Keratinocyte (primary cell): Measurements from ENCODE around the gene DNAJC5G.

Experiments used
- CTCF ChIP-seq, 3 experiments: IDR thresholded peaks in 1 of 3; conservative IDR thresholded peaks in 1 of 3; optimal IDR thresholded peaks in 1 of 3; 2 replicates in 2 of 3; 3 replicates in 1 of 3; pipeline versions ENCODE3 to v1.5.1; 2011; ENCODE audit warnings: low read length in 3 of 3, mild to moderate bottlenecking in 3 of 3, moderate library complexity in 2 of 3, control low read depth in 1 of 3, inconsistent platforms in 1 of 3; ENCODE audit not compliant: insufficient read depth in 2 of 3; ENCODE audit errors: extremely low read depth in 1 of 3
- EZH2 ChIP-seq: IDR thresholded peaks from one replicate; pipeline ENCODE4 v1.6.1; 2012; ENCODE audit warnings: inconsistent platforms, mild to moderate bottlenecking, low read length, moderate library complexity

- TF ChIP-seq CTCF (optimal IDR thresholded peaks at IDR 0.05 in 1 of 3, IDR thresholded peaks at IDR 0.05 in 1 of 3, conservative IDR thresholded peaks at IDR 0.05 in 1 of 3; ENCODE audit: extremely low read depth in 1 of 3, insufficient read depth in 2 of 3, low read length in 3 of 3), result no peak
- no peak for TF ChIP-seq EZH2
These were observed 49.7 kb upstream of the DNAJC5G start for GRCh38 chr2:27225526-27225925.
